ENCODE data around the gene ID4. TPM values are rescaled to one million over a fixed set of nuclear protein-coding genes. Genes with fewer than 3 reads are reported as not detected.
A peak's percentile ranks its signal among the peaks of the same experiment; 100 is the strongest.

The ID4 gene
- total RNA-seq, 1 experiment from 2014 or later: 0.10 TPM

DNA sequence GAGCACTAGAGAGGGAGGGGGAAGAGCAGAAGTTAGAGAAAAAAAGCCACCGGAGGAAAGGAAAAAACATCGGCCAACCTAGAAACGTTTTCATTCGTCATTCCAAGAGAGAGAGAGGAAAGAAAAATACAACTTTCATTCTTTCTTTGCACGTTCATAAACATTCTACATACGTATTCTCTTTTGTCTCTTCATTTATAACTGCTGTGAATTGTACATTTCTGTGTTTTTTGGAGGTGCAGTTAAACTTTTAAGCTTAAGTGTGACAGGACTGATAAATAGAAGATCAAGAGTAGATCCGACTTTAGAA, 2.0 kb downstream of the ID4 start:
- RAD21 ChIA-PET (ENCODE audit: low non-redundant PET in 1 of 2, low total read pairs in 2 of 2, uncharacterized antibody in 2 of 2, unreplicated experiment in 2 of 2): no interaction called here
- intact Hi-C loops (cut with micrococcal nuclease): no loop called here
- H3K27ac ChIP-seq (ENCODE audit: low read depth, low read length): peak overlapping the region; percentile 76
- no peaks in the 10 kb centered on the region for H3K9me2 ChIP-seq (ENCODE audit: insufficient read depth)
- no peaks in the 10 kb centered on the region for H3K9me3 ChIP-seq (ENCODE audit: control insufficient read depth in 1 of 2, insufficient read depth in 1 of 2, low read depth in 1 of 2, low read length in 2 of 2)
- CTCF ChIA-PET: interaction anchor here (1.4 kb wide), 1 partner anchor 815 kb away, joined by 3 read pairs; no protein-coding TSS in a partner anchor
- TSS peak; percentile 59 for BruUV-seq (replicated peaks)
- ATAC-seq: no peak
- POLR2A ChIA-PET: no interaction called here
- peak overlapping the region; percentile 95 for H2AFZ ChIP-seq (ENCODE audit: low read depth, low read length, poor library complexity, severe bottlenecking)
- no peak for DNase-seq (ENCODE audit: low read depth, low spot score)
- no peak for TF ChIP-seq YY1 (IDR thresholded peaks at IDR 0.05; ENCODE audit: extremely low read depth, insufficient replicate concordance, low read depth, low read length)
- H3K4me3 ChIP-seq (replicated peaks in 1 of 2; ENCODE audit: low read depth in 1 of 2, low read length in 2 of 2): peak overlapping the region; percentile 65 to 77
- no peaks in the 10 kb centered on the region for H3K79me2 ChIP-seq (ENCODE audit: insufficient read depth, low read length)
- H3K36me3 ChIP-seq (ENCODE audit: control insufficient read depth in 1 of 2, insufficient read depth in 2 of 2, low read length in 2 of 2): no peaks in the 10 kb centered on the region
- H3K27me3 ChIP-seq (ENCODE audit: insufficient read depth, low read length): peaks cover 5% of the 10 kb centered on the region; the same call in 1 of the 2 replicates
- H3K9ac ChIP-seq (ENCODE audit: low read length): peak overlapping the region; percentile 62
- H4K20me1 ChIP-seq (ENCODE audit: insufficient read depth): no peaks in the 10 kb centered on the region
- peak overlapping the region; percentile 95 for H3K4me2 ChIP-seq (ENCODE audit: low read length)
- H3K4me1 ChIP-seq (ENCODE audit: control insufficient read depth in 1 of 2, insufficient read depth in 2 of 2, low read length in 2 of 2): peaks cover 11 to 24% of the 10 kb centered on the region in 2 experiments; a peak in 3 of 4 replicates

DNA sequence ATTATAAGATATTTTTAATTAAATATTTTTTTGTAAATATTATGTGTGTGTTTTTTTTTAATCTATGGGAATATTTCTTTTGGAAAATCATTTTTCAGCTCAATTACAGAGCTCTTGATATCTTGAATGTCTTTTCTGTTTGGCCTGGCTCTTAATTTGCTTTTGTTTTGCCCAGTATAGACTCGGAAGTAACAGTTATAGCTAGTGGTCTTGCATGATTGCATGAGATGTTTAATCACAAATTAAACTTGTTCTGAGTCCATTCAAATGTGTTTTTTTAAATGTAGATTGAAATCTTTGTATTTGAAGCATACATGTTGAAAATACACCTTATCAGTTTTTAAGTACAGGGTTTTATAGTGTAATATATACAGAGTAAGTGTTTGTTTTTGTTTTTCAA, 2.6 kb downstream of the ID4 start:
- ATAC-seq (no peak), DNase-seq (ENCODE audit: low read depth, low spot score) (no peak)
- TF ChIP-seq RAD21 (IDR thresholded peaks at IDR 0.05; ENCODE audit: low read depth) (no peak), EGR1 (IDR thresholded peaks at IDR 0.05; ENCODE audit: low read depth) (no peak), CBX3 (IDR thresholded peaks at IDR 0.05; ENCODE audit: low read depth) (no peak), EZH2phosphoT487 (IDR thresholded peaks at IDR 0.05; ENCODE audit: borderline replicate concordance) (no peak), POLR2AphosphoS5 (IDR thresholded peaks at IDR 0.05; ENCODE audit: low read depth, low read length) (no peak), POLR2A (IDR thresholded peaks at IDR 0.05; ENCODE audit: borderline replicate concordance, extremely low read depth, insufficient read depth, insufficient read length) (no peak), CEBPB (IDR thresholded peaks at IDR 0.05; ENCODE audit: low read depth) (no peak), SIN3A (IDR thresholded peaks at IDR 0.05; ENCODE audit: low read depth) (no peak), SRF (IDR thresholded peaks at IDR 0.05; ENCODE audit: low read depth) (no peak), ELF1 (IDR thresholded peaks at IDR 0.05; ENCODE audit: borderline replicate concordance, low read depth) (no peak), FOSL1 (IDR thresholded peaks at IDR 0.05; ENCODE audit: low read depth) (no peak), JUND (IDR thresholded peaks at IDR 0.05) (no peak)
- TF ChIP-seq, protein P1, sequence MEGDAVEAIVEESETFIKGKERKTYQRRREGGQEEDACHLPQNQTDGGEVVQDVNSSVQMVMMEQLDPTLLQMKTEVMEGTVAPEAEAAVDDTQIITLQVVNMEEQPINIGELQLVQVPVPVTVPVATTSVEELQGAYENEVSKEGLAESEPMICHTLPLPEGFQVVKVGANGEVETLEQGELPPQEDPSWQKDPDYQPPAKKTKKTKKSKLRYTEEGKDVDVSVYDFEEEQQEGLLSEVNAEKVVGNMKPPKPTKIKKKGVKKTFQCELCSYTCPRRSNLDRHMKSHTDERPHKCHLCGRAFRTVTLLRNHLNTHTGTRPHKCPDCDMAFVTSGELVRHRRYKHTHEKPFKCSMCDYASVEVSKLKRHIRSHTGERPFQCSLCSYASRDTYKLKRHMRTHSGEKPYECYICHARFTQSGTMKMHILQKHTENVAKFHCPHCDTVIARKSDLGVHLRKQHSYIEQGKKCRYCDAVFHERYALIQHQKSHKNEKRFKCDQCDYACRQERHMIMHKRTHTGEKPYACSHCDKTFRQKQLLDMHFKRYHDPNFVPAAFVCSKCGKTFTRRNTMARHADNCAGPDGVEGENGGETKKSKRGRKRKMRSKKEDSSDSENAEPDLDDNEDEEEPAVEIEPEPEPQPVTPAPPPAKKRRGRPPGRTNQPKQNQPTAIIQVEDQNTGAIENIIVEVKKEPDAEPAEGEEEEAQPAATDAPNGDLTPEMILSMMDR (IDR thresholded peaks at IDR 0.05 in 2 of 3, conservative IDR thresholded peaks at IDR 0.05 in 1 of 3; ENCODE audit: borderline replicate concordance in 1 of 3, insufficient read depth in 1 of 3, low read depth in 2 of 3, low read length in 2 of 3): no peak
- H3K36me3 ChIP-seq (ENCODE audit: control insufficient read depth in 1 of 2, insufficient read depth in 2 of 2, low read length in 2 of 2): no peaks in the 10 kb centered on the region
- ChIA-PET CTCF (interaction anchor here (1.4 kb wide), 1 partner anchor 815 kb away, joined by 3 read pairs; no protein-coding TSS in a partner anchor), POLR2A (no interaction called here), RAD21 (ENCODE audit: low non-redundant PET in 1 of 2, low total read pairs in 2 of 2, uncharacterized antibody in 2 of 2, unreplicated experiment in 2 of 2) (no interaction called here)
- H3K9me3 ChIP-seq (ENCODE audit: control insufficient read depth in 1 of 2, insufficient read depth in 1 of 2, low read depth in 1 of 2, low read length in 2 of 2): no peaks in the 10 kb centered on the region
- H3K4me3 ChIP-seq (replicated peaks in 1 of 2; ENCODE audit: low read depth in 1 of 2, low read length in 2 of 2): no peak overlapping the region
- H2AFZ ChIP-seq (ENCODE audit: low read depth, low read length, poor library complexity, severe bottlenecking): no peak overlapping the region
- H3K4me2 ChIP-seq (ENCODE audit: low read length): peak overlapping the region; percentile 95; the same call in 1 of the 2 replicates
- H4K20me1 ChIP-seq (ENCODE audit: insufficient read depth): no peaks in the 10 kb centered on the region
- intact Hi-C loops (cut with micrococcal nuclease): no loop called here
- H3K79me2 ChIP-seq (ENCODE audit: insufficient read depth, low read length): no peaks in the 10 kb centered on the region
- H3K9ac ChIP-seq (ENCODE audit: low read length): no peak overlapping the region
- no peak overlapping the region; the same call in 1 of the 2 replicates for H3K27ac ChIP-seq (ENCODE audit: low read depth, low read length)
- H3K27me3 ChIP-seq (ENCODE audit: insufficient read depth, low read length): peaks cover 5% of the 10 kb centered on the region; the same call in 1 of the 2 replicates
- H3K9me2 ChIP-seq (ENCODE audit: insufficient read depth): no peaks in the 10 kb centered on the region
- BruUV-seq (replicated peaks): no TSS peak
- peaks cover 11 to 22% of the 10 kb centered on the region in 2 experiments; a peak in 3 of 4 replicates for H3K4me1 ChIP-seq (ENCODE audit: control insufficient read depth in 1 of 2, insufficient read depth in 2 of 2, low read length in 2 of 2)

Measured in HCT116 (cell line).